Testis (tissue), 3 donors: ENCODE measurements around the gene ATXN7. TPM values are rescaled to one million over a fixed set of nuclear protein-coding genes. Genes with fewer than 3 reads are reported as not detected.

ENCODE experiments used
- DNase-seq: peaks from one replicate; pipeline ENCODE4 v3.0.0-alpha.2; 2019
- H3K27ac ChIP-seq, 2 donors: fragments of 200-600 bp; sonication (generic); one replicate each; pipeline ENCODE4 v1.5.1; 2019
- H3K27me3 ChIP-seq: fragments of 200-600 bp; sonication (generic); one replicate; pipeline ENCODE4 v1.5.1; 2019
- H3K36me3 ChIP-seq: fragments of 200-600 bp; sonication (generic); one replicate; pipeline ENCODE4 v1.5.1; 2017; ENCODE audit warnings: low read depth; ENCODE audit errors: missing control alignments
- H3K4me1 ChIP-seq: fragments of 200-600 bp; sonication (generic); one replicate; pipeline ENCODE4 v1.5.1; 2019
- H3K4me3 ChIP-seq, 2 donors: fragments of 200-600 bp; sonication (generic); one replicate each; pipeline ENCODE4 v1.5.1; 2017 to 2019
- H3K9me3 ChIP-seq: fragments of 200-600 bp; sonication (generic); one replicate; pipeline ENCODE4 v1.5.1; 2017
- POLR2A ChIP-seq: fragments of 450-650 bp; IDR thresholded peaks from one replicate; pipeline ENCODE4 v1.6.1; 2017; ENCODE audit warnings: antibody characterized with exemption, mild to moderate bottlenecking, moderate library complexity
- WGBS, 2 donors: methylation state at CpG; one replicate each; pipeline ENCODE4 v1.1.5; 2018; 5-methylcytosine and 5-hydroxymethylcytosine counted together
- intact Hi-C: fragments of 100-400 bp; cut with DNase I; formaldehyde crosslinking; loops from one replicate; pipeline ENCODE4 v1.15.1; 2023; ENCODE audit warnings: low total_unique reads
- polyA plus RNA-seq: library from polyadenylated mRNA; stranded (reverse); fragments of 350-450 nt; fragmentation: Illumina TruSeq; extraction: RNeasy Lipid Tissue Mini Kit (QIAGEN cat#74804); gene quantifications from one replicate; pipeline ENCODE4 v1.2.3, GENCODE V29; 2014; ENCODE audit warnings: low read depth, low replicate concordance; ENCODE audit not compliant: insufficient read depth
- total RNA-seq, 2 donors: library from RNA; depleted of rRNA; stranded (reverse); fragments of >200 nt; gene quantifications; one replicate each; pipeline ENCODE4 v1.2.3, GENCODE V29; 2016
- TF ChIP-seq, protein P1 (sequence below), 3 experiments: fragments of 450-650 bp in 2 of 3; fragments of 200-600 bp in 1 of 3; sonication (generic) in 1 of 3; IDR thresholded peaks; one replicate each; pipeline ENCODE4 v1.5.1; 2016 to 2019; ENCODE audit warnings: antibody characterized with exemption in 3 of 3, mild to moderate bottlenecking in 2 of 3, moderate library complexity in 1 of 3

The ATXN7 gene
- total and polyA plus RNA-seq, 3 donors from 2014 or later: 30.9 to 47.6 (median 46.0) TPM

DNA sequence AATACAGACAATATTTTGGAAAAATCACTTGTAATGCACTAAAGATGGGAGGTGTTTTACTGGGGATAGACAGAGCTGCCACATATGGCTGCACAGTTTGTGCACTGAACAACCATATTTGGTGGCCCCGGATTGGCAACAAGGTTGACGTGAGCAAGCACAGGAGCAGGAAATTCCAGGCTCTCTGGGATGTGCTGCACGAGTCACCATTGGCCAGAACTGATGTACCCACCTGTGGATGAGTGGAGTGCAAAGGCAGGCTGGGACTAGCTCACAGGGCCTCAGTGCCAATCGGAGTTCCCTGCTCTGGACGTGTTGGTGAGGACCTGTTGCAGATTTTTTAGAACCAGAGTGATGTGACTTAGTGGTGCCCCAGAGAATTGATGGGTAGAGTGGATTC, 90.5 kb downstream of the ATXN7 start:
- intact Hi-C loops: no loop called here
- 90 to 91% methylated on average over 5 of the region's 5 CpGs for WGBS, 2 donors
- H3K4me3 ChIP-seq: no peak overlapping the region
- no peaks in the 10 kb centered on the region for H3K4me1 ChIP-seq
- no peak for DNase-seq
- no peak for TF ChIP-seq POLR2A
- TF ChIP-seq, protein P1, sequence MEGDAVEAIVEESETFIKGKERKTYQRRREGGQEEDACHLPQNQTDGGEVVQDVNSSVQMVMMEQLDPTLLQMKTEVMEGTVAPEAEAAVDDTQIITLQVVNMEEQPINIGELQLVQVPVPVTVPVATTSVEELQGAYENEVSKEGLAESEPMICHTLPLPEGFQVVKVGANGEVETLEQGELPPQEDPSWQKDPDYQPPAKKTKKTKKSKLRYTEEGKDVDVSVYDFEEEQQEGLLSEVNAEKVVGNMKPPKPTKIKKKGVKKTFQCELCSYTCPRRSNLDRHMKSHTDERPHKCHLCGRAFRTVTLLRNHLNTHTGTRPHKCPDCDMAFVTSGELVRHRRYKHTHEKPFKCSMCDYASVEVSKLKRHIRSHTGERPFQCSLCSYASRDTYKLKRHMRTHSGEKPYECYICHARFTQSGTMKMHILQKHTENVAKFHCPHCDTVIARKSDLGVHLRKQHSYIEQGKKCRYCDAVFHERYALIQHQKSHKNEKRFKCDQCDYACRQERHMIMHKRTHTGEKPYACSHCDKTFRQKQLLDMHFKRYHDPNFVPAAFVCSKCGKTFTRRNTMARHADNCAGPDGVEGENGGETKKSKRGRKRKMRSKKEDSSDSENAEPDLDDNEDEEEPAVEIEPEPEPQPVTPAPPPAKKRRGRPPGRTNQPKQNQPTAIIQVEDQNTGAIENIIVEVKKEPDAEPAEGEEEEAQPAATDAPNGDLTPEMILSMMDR (IDR thresholded peaks at IDR 0.05): no peak
- H3K27ac ChIP-seq: no peak overlapping the region
- H3K9me3 ChIP-seq: no peaks in the 10 kb centered on the region
- H3K36me3 ChIP-seq: no peaks in the 10 kb centered on the region
- no peaks in the 10 kb centered on the region for H3K27me3 ChIP-seq

- Histone ChIP-seq H3K27me3 (no peaks in the 10 kb centered on the region), H3K4me1 (no peaks in the 10 kb centered on the region), H3K36me3 (no peaks in the 10 kb centered on the region), H3K9me3 (no peaks in the 10 kb centered on the region), H3K4me3 (no peak overlapping the region), H3K27ac (no peak overlapping the region)
- intact Hi-C loops: no loop called here
- no peak for TF ChIP-seq POLR2A
- TF ChIP-seq, protein P1 (IDR thresholded peaks at IDR 0.05): no peak
- no peak for DNase-seq
- 90 to 98% methylated on average over 3 of the region's 3 CpGs for WGBS, 2 donors
These were observed 91.5 kb downstream of the ATXN7 start for GRCh38 chr3:63955036-63955650.

GRCh38 chr3:63955830-63956545, 92.3 kb downstream of the ATXN7 start:
- Histone ChIP-seq H3K27ac (no peak overlapping the region), H3K4me1 (no peaks in the 10 kb centered on the region), H3K36me3 (no peaks in the 10 kb centered on the region), H3K9me3 (no peaks in the 10 kb centered on the region), H3K27me3 (no peaks in the 10 kb centered on the region), H3K4me3 (no peak overlapping the region)
- intact Hi-C loops: no loop called here
- DNase-seq: no peak
- WGBS, 2 donors: 93 to 95% methylated on average over 13 of the region's 13 CpGs
- no peak for TF ChIP-seq POLR2A
- TF ChIP-seq, protein P1 (IDR thresholded peaks at IDR 0.05): no peak

GRCh38 chr3:63959146-63959545, 95.5 kb downstream of the ATXN7 start:
- H3K27ac ChIP-seq: no peak overlapping the region

More at GRCh38 chr3:63959146-63959545, 95.5 kb downstream of the ATXN7 start:
- no peaks in the 10 kb centered on the region for H3K27me3 ChIP-seq
- no peak for TF ChIP-seq POLR2A
- TF ChIP-seq, protein P1 (IDR thresholded peaks at IDR 0.05): no peak
- no peak overlapping the region for H3K4me3 ChIP-seq
- H3K9me3 ChIP-seq: no peaks in the 10 kb centered on the region
- no peaks in the 10 kb centered on the region for H3K36me3 ChIP-seq
- intact Hi-C loops: no loop called here
- DNase-seq: no peak
- 51 to 58% methylated on average over 3 of the region's 3 CpGs for WGBS, 2 donors
- no peaks in the 10 kb centered on the region for H3K4me1 ChIP-seq
